ENCODE results near the gene AK9.
"Not testable (repeated sequence)": the region's sequence is repeated elsewhere in the genome, so short reads cannot be mapped to it uniquely, and the experiment has no call there.

The AK9 gene

GRCh38 chr6:109690737-109691621 is at the start of gene AK9, which contains the start of gene FIG4:
AK9 (minus strand) TSS chr6:109691202; CDS start chr6:109675745, 15,457 bp downstream.
FIG4 (plus strand) TSS chr6:109691296; CDS start chr6:109691436, 140 bp downstream.
- peak; percentile 82 for DNase-seq

- DNase-seq, result no peak
Measured at GRCh38 chr6:109740787-109741186, 49.8 kb upstream of the AK9 start.

GRCh38 chr6:109739686-109740085 is 48.7 kb upstream of the AK9 start:
- DNase-seq, result no peak

GRCh38 chr6:109738667-109739066 is 47.7 kb upstream of the AK9 start:
- no peak for DNase-seq

- DNase-seq, result no peak
Measured at GRCh38 chr6:109738255-109738654, 47.3 kb upstream of the AK9 start.

- DNase-seq, result no peak
Measured at GRCh38 chr6:109736273-109737025, 45.4 kb upstream of the AK9 start.

- DNase-seq, result not testable (repeated sequence)
Measured at GRCh38 chr6:109725250-109725649, 34.2 kb upstream of the AK9 start.

GRCh38 chr6:109722564-109723254 is 31.7 kb upstream of the AK9 start:
- DNase-seq, result no peak

- DNase-seq, result no peak
Measured at GRCh38 chr6:109722011-109722410, 31.0 kb upstream of the AK9 start.

GRCh38 chr6:109720311-109720710 is 29.3 kb upstream of the AK9 start:
- DNase-seq, result no peak

GRCh38 chr6:109718991-109719390 is 28.0 kb upstream of the AK9 start:
- no peak for DNase-seq

GRCh38 chr6:109717971-109718370 is 27.0 kb upstream of the AK9 start:
- peak; percentile 39 for DNase-seq

- DNase-seq, result no peak
Measured at GRCh38 chr6:109715616-109716015, 24.6 kb upstream of the AK9 start.

- no peak for DNase-seq
Measured at GRCh38 chr6:109714611-109715010, 23.6 kb upstream of the AK9 start.

- DNase-seq, result no peak
Measured at GRCh38 chr6:109714166-109714565, 23.2 kb upstream of the AK9 start.

GRCh38 chr6:109713097-109713496 is 22.1 kb upstream of the AK9 start:
- DNase-seq, result no peak

- not testable (repeated sequence) for DNase-seq
Measured at GRCh38 chr6:109708099-109708498, 17.1 kb upstream of the AK9 start.

- no peak for DNase-seq
Measured at GRCh38 chr6:109706513-109706912, 15.5 kb upstream of the AK9 start.

GRCh38 chr6:109705258-109705657 is 14.3 kb upstream of the AK9 start:
- peak; percentile 70 for DNase-seq

- no peak for DNase-seq
Measured at GRCh38 chr6:109702791-109703190, 11.8 kb upstream of the AK9 start.

- DNase-seq, result no peak
Measured at GRCh38 chr6:109701774-109702173, 10.8 kb upstream of the AK9 start.

GRCh38 chr6:109701221-109701620 is 10.2 kb upstream of the AK9 start:
- no peak for DNase-seq

- DNase-seq, result no peak
Measured at GRCh38 chr6:109696355-109696754, 5.4 kb upstream of the AK9 start.

All from NCI-H1436 treated with DMSO at 0.1 percent for 48 hours (cell line).